ENCODE data around the gene MTG2. TPM values are rescaled to one million over a fixed set of nuclear protein-coding genes. Genes with fewer than 3 reads are reported as not detected.

The MTG2 gene
- total RNA-seq, 2 donors from 2014 or later: 8.8 to 16.5 TPM

DNA sequence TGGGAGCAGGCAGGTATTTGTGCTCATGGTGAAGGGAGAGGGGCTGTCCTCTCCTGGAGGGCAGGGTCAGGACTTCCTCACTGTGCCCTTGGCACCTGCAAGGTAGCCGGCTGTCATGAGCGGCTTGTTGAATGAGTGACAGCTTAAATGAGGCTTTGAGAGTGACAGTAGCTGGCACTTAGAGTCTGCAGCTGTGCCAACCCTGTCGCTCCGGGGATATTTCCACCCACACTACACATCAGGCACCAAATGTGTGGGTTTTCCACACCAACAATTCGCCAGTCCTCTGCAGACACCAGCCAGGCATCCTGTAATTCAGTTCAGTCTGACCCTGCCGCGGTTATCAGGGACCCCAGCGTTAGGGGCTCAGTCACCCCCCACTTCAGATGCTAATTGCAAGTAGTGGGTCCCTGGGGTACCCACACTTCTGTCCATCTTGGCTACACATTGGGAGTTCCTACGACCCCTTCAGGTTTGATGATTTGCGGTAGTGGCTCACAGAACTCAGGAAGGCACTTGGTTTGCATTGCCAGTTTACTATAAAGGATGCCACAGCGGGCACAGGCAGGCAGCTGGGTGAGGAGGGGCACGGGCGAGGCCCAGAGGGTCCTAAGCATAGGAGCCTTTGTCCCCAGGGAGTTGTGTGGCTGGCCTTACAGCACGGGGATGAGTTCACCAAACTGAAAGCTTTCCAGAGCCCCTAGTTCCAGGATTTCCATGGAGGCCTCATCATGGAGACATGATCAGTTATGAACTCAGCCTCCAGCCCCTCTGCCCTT lies 9.1 kb downstream of the MTG2 start:
- intact Hi-C loops (cut with DNase I): no loop called here
- DNase-seq: no peak
- 79 to 82% methylated on average over 9 to 14 of the region's 14 CpGs for WGBS, 2 donors
- ATAC-seq: no peak
- H3K36me3 ChIP-seq (replicated peaks in 1 of 2; ENCODE audit: insufficient read depth in 1 of 2, low read depth in 2 of 2): peaks cover 0 to 2% of the 10 kb centered on the region in 2 donors
- no peaks in the 10 kb centered on the region for H3K9me3 ChIP-seq
- TF ChIP-seq, protein P1, sequence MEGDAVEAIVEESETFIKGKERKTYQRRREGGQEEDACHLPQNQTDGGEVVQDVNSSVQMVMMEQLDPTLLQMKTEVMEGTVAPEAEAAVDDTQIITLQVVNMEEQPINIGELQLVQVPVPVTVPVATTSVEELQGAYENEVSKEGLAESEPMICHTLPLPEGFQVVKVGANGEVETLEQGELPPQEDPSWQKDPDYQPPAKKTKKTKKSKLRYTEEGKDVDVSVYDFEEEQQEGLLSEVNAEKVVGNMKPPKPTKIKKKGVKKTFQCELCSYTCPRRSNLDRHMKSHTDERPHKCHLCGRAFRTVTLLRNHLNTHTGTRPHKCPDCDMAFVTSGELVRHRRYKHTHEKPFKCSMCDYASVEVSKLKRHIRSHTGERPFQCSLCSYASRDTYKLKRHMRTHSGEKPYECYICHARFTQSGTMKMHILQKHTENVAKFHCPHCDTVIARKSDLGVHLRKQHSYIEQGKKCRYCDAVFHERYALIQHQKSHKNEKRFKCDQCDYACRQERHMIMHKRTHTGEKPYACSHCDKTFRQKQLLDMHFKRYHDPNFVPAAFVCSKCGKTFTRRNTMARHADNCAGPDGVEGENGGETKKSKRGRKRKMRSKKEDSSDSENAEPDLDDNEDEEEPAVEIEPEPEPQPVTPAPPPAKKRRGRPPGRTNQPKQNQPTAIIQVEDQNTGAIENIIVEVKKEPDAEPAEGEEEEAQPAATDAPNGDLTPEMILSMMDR (IDR thresholded peaks at IDR 0.05): no peak
- no peak for TF ChIP-seq POLR2A (IDR thresholded peaks at IDR 0.05)
- no peaks in the 10 kb centered on the region for H3K27me3 ChIP-seq
- H3K4me1 ChIP-seq: peaks cover 1% of the 10 kb centered on the region
- no peak overlapping the region for H3K4me3 ChIP-seq
- H3K27ac ChIP-seq: no peak overlapping the region

DNA sequence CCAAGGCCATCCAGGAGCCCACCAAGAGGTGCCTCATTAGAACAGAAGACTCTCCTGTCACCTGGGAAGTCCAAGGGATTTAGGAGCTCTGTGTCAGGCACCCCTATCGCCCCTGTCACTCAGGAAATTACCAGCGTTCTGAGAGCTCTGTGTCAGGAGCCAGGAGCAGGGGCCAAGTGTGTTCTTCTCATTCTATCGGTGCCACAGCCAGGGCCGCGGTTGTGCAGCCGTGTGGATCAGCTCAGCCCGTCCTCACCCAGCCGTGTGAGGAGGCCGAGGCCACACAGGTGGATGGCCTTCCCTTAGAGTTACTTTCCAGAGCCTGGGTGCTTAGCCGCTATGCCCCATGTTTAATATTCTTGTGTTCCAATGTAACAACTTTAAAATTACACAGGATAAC lies 9.8 kb downstream of the MTG2 start:
- TF ChIP-seq, protein P1 (IDR thresholded peaks at IDR 0.05): no peak
- TF ChIP-seq POLR2A (IDR thresholded peaks at IDR 0.05): no peak
- Histone ChIP-seq H3K4me1 (no peaks in the 10 kb centered on the region), H3K27ac (no peak overlapping the region), H3K36me3 (replicated peaks in 1 of 2; ENCODE audit: insufficient read depth in 1 of 2, low read depth in 2 of 2) (peaks cover 2 to 3% of the 10 kb centered on the region in 2 donors), H3K4me3 (no peak overlapping the region), H3K9me3 (no peaks in the 10 kb centered on the region), H3K27me3 (no peaks in the 10 kb centered on the region)
- ATAC-seq (no peak), DNase-seq (no peak)
- intact Hi-C loops (cut with DNase I): no loop called here
- 80 to 81% methylated on average over 8 to 10 of the region's 10 CpGs for WGBS, 2 donors

DNA sequence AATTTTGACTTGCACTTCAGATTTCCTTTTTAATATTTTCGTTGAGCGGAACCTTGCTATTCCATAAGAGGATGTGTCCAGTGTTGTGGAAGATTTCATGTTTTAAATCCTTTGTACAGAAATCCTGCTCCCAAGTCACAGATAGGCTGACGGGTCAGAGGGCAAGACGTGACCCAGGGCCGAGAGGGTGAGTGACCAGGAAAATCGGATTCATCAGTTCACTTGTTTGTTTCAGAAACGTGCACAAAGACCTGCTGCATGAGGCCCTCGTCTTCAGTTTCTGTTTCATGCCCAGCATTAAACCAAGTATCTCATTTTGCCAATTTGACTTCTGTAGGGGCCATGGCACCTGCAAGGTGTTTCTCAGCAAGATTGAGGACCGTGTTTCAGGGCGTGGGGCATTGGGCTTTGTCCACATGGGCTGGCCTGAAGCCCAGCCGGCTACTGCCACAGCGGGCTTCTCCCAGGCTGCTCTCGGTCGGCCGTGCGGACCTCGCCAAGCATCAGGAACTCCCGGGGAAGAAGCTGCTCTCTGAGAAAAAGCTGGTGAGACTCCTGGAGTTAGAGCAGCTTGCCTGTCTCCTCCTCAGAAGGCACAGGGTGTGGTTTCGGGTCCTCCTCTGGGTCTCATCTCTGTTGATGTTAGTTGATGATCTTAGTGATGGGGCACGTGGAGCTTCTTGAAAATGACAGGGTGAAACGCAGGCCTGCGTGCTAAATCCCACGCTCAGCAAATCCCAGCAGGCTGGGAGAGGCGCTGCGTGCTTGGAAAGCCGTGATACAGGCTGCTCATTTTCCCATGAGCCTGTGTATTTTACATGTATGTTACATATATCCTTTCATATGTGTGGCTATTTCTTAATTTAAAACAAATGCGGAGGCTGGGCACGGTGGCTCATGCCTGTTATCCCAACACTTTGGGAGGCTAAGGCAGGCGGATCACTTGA lies 10.5 kb downstream of the MTG2 start:
- H3K36me3 ChIP-seq (replicated peaks in 1 of 2; ENCODE audit: insufficient read depth in 1 of 2, low read depth in 2 of 2): peaks cover 2 to 3% of the 10 kb centered on the region in 2 donors
- no peaks in the 10 kb centered on the region for H3K9me3 ChIP-seq
- no peaks in the 10 kb centered on the region for H3K4me1 ChIP-seq
- no peak for ATAC-seq
- no peak overlapping the region for H3K27ac ChIP-seq
- no peaks in the 10 kb centered on the region for H3K27me3 ChIP-seq
- intact Hi-C loops (cut with DNase I): no loop called here
- 83 to 90% methylated on average over 18 to 29 of the region's 29 CpGs for WGBS, 2 donors
- TF ChIP-seq, protein P1 (IDR thresholded peaks at IDR 0.05): no peak
- TF ChIP-seq POLR2A (IDR thresholded peaks at IDR 0.05): no peak
- DNase-seq: no peak
- H3K4me3 ChIP-seq: no peak overlapping the region

DNA sequence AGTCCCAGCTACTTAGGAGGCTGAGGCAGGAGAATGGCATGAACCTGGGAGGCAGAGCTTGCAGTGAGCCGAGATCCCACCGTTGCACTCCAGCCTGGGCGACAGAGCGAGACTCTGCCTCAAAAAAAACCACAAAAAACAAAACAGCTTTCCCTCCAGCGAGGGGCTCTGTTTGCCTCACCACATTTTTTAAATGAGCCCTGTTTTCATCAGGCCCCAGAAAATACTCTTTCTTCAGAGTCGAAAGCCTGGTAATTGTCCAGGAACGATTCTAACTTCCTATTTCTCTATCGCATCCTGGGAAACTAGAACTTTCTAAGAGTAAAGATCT lies 12.2 kb downstream of the MTG2 start:
- H3K36me3 ChIP-seq (replicated peaks in 1 of 2; ENCODE audit: insufficient read depth in 1 of 2, low read depth in 2 of 2): peaks cover 3 to 7% of the 10 kb centered on the region in 2 donors
- ATAC-seq (no peak), DNase-seq (no peak)
- no peak overlapping the region for H3K4me3 ChIP-seq
- intact Hi-C loops (cut with DNase I): no loop called here
- no peak overlapping the region for H3K27ac ChIP-seq
- 74 to 80% methylated on average over 7 to 8 of the region's 8 CpGs for WGBS, 2 donors
- no peaks in the 10 kb centered on the region for H3K9me3 ChIP-seq
- no peaks in the 10 kb centered on the region for H3K27me3 ChIP-seq
- TF ChIP-seq, protein P1 (IDR thresholded peaks at IDR 0.05): no peak
- TF ChIP-seq POLR2A (IDR thresholded peaks at IDR 0.05): no peak
- H3K4me1 ChIP-seq: no peaks in the 10 kb centered on the region
